Heart right ventricle (tissue), 16 donors: ENCODE measurements around the gene KIF14. TPM values are rescaled to one million over a fixed set of nuclear protein-coding genes. Genes with fewer than 3 reads are reported as not detected.

Experiments
- ATAC-seq, 8 donors: fragments of 200-7000 bp; cut with Tn5 transposase; one replicate each; pipeline ENCODE4 v1.9.1; 2020; ENCODE audit warnings: mild to moderate bottlenecking in 8 of 8, moderate library complexity in 8 of 8, moderate number of reproducible peaks in 1 of 8
- DNase-seq, 2 donors: peaks; one replicate each; pipeline ENCODE4 v3.0.0-alpha.2; 2020
- H3K27ac ChIP-seq, 10 donors: fragments of 200-600 bp; sonication (generic) in 2 of 10; one replicate each; pipeline versions ENCODE4 v1.5.0 to v1.8.0; 2020 to 2022; ENCODE audit warnings: mild to moderate bottlenecking in 3 of 10
- H3K27me3 ChIP-seq, 7 donors: fragments of 200-600 bp; one replicate each; pipeline ENCODE4 v1.8.0; 2021 to 2022; ENCODE audit warnings: mild to moderate bottlenecking in 2 of 7
- H3K36me3 ChIP-seq, 9 donors: fragments of 200-600 bp; sonication (generic) in 1 of 9; one replicate each; pipeline versions ENCODE4 v1.5.0 to v1.8.0; 2020 to 2022; ENCODE audit warnings: mild to moderate bottlenecking in 2 of 9
- H3K4me1 ChIP-seq, 9 donors: fragments of 200-600 bp; sonication (generic) in 1 of 9; one replicate each; pipeline versions ENCODE4 v1.5.0 to v1.8.0; 2020 to 2022; ENCODE audit warnings: mild to moderate bottlenecking in 4 of 9
- H3K4me3 ChIP-seq, 10 donors: fragments of 200-600 bp; sonication (generic) in 2 of 10; one replicate each; pipeline versions ENCODE4 v1.5.0 to v1.8.0; 2020 to 2022; ENCODE audit warnings: mild to moderate bottlenecking in 7 of 10, moderate library complexity in 2 of 10
- H3K9me3 ChIP-seq, 11 donors: fragments of 200-600 bp in 10 of 11; sonication (generic) in 2 of 11; one replicate each; pipeline versions ENCODE4 v1.5.0 to v1.8.0; 2013 to 2022; ENCODE audit warnings: mild to moderate bottlenecking in 2 of 11, control low read depth in 1 of 11, moderate library complexity in 1 of 11
- CTCF ChIP-seq, 9 donors: fragments of 200-600 bp; sonication (generic) in 2 of 9; IDR thresholded peaks; one replicate each; pipeline versions ENCODE4 v1.5.0 to v1.8.0; 2021 to 2022; ENCODE audit warnings: antibody characterized with exemption in 9 of 9, mild to moderate bottlenecking in 5 of 9, moderate library complexity in 1 of 9
- WGBS, 2 donors: extraction: QIAGEN DNeasy Blood & Tissue Kit; methylation state at CpG; one replicate each; pipeline ENCODE4 v1.1.7; 2013; ENCODE audit warnings: inconsistent platforms in 1 of 2; 5-methylcytosine and 5-hydroxymethylcytosine counted together
- intact Hi-C, 10 donors: fragments of 100-400 bp; cut with DNase I; formaldehyde crosslinking; loops; one replicate each; pipeline versions ENCODE4 v1.11.1 to v1.14.2; 2022
- polyA plus RNA-seq, 2 donors: library from polyadenylated mRNA; stranded (reverse); fragments of 200-250 nt; gene quantifications; one replicate each; pipeline ENCODE4 v1.2.3, GENCODE V29; 2013
- total RNA-seq, 10 donors: library from RNA; stranded (reverse); fragmentation: NEBNext Ultra II Directional in 3 of 10; extraction: Animal tissue kit (Norgen Biotek cat#: 25700) in 3 of 10; gene quantifications; one replicate each; pipeline versions ENCODE4 v1.2.1 to v1.2.4, GENCODE V29; 2021 to 2023
- donor health status: Arrhythmogenic right ventricular cardiomyopathy.
- donor health status: ischemic (EF 13 %, LVEDD 7.1; RV severe dilation, severe dysfunction).
- donor health status: healthy with polysubstance abuse.
- donor health status: DM: no; HTN: yes; CAD: no.
- donor health status: DM: no; HTN: no; CAD: no.
- donor health status: ischemic (EF 25% LVEDD 6.9; RV normal size, moderate dysfunction).
- donor health status: ischemic (EF 25% LVEDD 5.7; RV mildly dilated, moderate dysfunction).
- donor health status: healthy.
- donor health status: DM: yes; HTN: yes; CAD: no.
- donor health status: Ischemic cardiomyopathy.
- donor health status: ischemic (EF 35%, LVEDD 5.7; RV mildly dilated, moderate dysfunction).
- donor health status: nonischemic (EF 11% LVEDD 7.7; RV severe dilation, severe dysfunction).
- donor health status: DM: yes; HTN: yes; CAD: no.
- donor health status: PGD.
- donor health status: ischemic (EF 29% LVEDD 5.4; RV normal size, mild dysfunction).
- donor health status: nonischemic (EF 23%, LVEDD 6.1; RV moderate dilation, normal function).

KIF14 gene
- total and polyA plus RNA-seq, 12 donors = under 0.01 to 1.3 (median 0.05) TPM; not detected in 2

GRCh38 chr1:200588698-200589097, 31.9 kb downstream of the KIF14 start:
- H3K27me3 ChIP-seq = no peaks in the 10 kb centered on the region
- no peaks in the 10 kb centered on the region for H3K9me3 ChIP-seq
- peak overlapping the region in 1 of 10 donors; percentile 83 for H3K27ac ChIP-seq
- peak in 2 of 8 donors; percentile 47 to 65 for ATAC-seq
- peaks cover 0 to 3% (median 0%) of the 10 kb centered on the region in 9 donors for H3K4me1 ChIP-seq
- TF ChIP-seq CTCF (IDR thresholded peaks at IDR 0.05) = no peak
- intact Hi-C loops = no loop called here
- H3K36me3 ChIP-seq = no peaks in the 10 kb centered on the region
- H3K4me3 ChIP-seq = no peak overlapping the region
- no peak for DNase-seq

DNA sequence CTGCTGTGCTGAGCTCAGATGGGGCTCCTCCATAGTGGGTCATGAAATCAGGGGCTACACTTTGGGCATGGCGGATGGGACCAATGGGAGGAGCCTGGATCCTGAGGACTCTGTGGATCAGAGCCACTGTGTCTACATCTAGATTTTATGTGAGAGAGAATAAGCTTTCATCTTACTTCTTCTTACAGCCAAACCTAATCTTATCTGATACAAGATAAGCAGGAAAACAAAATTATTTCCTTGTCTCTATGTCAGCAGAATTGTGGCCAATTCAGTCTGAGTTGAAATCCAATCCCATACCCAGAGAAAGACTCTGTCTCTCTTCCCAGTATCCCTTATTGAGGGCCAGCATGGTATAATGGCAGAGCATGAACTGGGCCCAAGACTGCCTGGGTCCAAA, 56.2 kb downstream of the KIF14 start:
- intact Hi-C loops = loop anchor here in 2 of 10 donors (10.0 kb wide), 1 partner anchor 270 kb away; no protein-coding TSS in a partner anchor
- no peak for ATAC-seq
- no peak for TF ChIP-seq CTCF (IDR thresholded peaks at IDR 0.05)
- Histone ChIP-seq H3K4me3 (no peak overlapping the region), H3K4me1 (no peaks in the 10 kb centered on the region), H3K9me3 (no peaks in the 10 kb centered on the region), H3K27me3 (no peaks in the 10 kb centered on the region), H3K36me3 (peaks cover 0 to 6% (median 0%) of the 10 kb centered on the region in 9 donors), H3K27ac (no peak overlapping the region)
- WGBS, 2 donors = 89 to 98% methylated on average over 1 of the region's 1 CpG
- no peak for DNase-seq

DNA sequence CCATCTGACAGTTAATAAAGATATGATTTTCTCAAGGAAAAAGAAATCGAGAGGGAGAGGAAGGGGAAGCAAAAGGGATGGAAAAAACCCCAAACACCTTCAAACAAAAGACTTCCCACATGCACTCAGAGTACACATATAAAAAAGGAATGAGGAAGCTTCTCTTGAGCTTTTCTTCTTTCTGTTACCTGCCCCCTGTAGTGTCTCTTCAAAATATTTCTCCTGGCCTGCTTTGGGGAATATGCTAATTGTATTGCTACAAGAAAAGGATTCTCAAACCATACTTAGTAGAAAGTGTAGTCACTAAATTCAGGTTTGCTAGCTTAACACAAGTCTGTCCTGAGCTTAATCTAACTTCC, 58.7 kb downstream of the KIF14 start:
- intact Hi-C loops = loop anchor here in 2 of 10 donors (10.0 kb wide), 1 partner anchor 273 kb away; no protein-coding TSS in a partner anchor
- TF ChIP-seq CTCF (IDR thresholded peaks at IDR 0.05) = no peak
- no peak overlapping the region for H3K27ac ChIP-seq
- 54 to 58% methylated on average over 1 of the region's 1 CpG for WGBS, 2 donors
- DNase-seq (no peak), ATAC-seq (no peak)
- H3K4me1 ChIP-seq = no peaks in the 10 kb centered on the region
- H3K36me3 ChIP-seq = peaks cover 0 to 8% (median 0%) of the 10 kb centered on the region in 9 donors
- H3K9me3 ChIP-seq = no peaks in the 10 kb centered on the region
- no peaks in the 10 kb centered on the region for H3K27me3 ChIP-seq
- no peak overlapping the region for H3K4me3 ChIP-seq

DNA sequence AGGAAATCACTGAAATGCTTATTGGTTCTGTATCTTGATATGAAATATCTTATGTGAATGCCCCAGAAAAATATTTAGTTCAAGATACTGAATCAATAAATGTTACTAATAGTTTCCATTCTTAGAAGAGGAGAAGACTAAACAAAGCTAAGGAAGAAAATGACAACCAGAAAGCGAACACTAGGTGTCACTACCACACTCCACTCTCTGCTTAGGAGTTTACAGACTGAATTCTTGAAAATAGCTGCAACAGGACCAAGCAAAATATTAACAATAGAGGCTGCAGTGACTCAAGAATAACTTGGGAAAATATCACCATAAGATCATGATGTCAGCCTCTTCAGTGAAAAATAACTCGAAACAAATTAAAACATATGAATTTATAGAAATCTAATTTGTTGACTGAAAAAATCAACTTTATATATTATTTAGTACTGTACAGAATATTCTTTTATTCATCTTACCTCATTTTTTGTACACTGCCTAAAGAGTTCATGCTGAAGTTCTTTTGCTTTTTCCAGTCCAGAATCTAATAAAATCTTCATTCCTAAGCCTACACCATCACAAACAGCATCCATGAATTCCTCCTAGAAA, 61.6 kb downstream of the KIF14 start:
- WGBS, 2 donors = 50 to 68% methylated on average over 2 of the region's 2 CpGs
- no peaks in the 10 kb centered on the region for H3K9me3 ChIP-seq

More for the DNA sequence above, 61.6 kb downstream of the KIF14 start:
- Histone ChIP-seq H3K36me3 (peaks cover 0 to 10% (median 0%) of the 10 kb centered on the region in 9 donors), H3K4me3 (no peak overlapping the region), H3K27ac (no peak overlapping the region), H3K4me1 (no peaks in the 10 kb centered on the region), H3K27me3 (no peaks in the 10 kb centered on the region)
- ATAC-seq (no peak), DNase-seq (peak in 1 of 2 donors; percentile 5)
- intact Hi-C loops = loop anchor here in 3 of 10 donors (5.0 kb wide), 1 partner anchor 483 kb away; no protein-coding TSS in a partner anchor
- TF ChIP-seq CTCF (IDR thresholded peaks at IDR 0.05) = peak; percentile 11 to 69 (median 55)
